HG03175 (cell line): ENCODE data around the gene TSPO.

Experiments
- ATAC-seq: cut with Tn5 transposase; IDR thresholded peaks from one replicate; pipeline ENCODE4 v1.9.1; 2021; ENCODE audit warnings: mild to moderate bottlenecking, moderate library complexity; ENCODE audit not compliant: unreplicated experiment

TSPO gene

GRCh38 chr22:43157874-43158546 lies 6.7 kb downstream of the TSPO start:
- no peak for ATAC-seq

GRCh38 chr22:43158778-43159483 lies 7.6 kb downstream of the TSPO start:
- no peak for ATAC-seq

DNA sequence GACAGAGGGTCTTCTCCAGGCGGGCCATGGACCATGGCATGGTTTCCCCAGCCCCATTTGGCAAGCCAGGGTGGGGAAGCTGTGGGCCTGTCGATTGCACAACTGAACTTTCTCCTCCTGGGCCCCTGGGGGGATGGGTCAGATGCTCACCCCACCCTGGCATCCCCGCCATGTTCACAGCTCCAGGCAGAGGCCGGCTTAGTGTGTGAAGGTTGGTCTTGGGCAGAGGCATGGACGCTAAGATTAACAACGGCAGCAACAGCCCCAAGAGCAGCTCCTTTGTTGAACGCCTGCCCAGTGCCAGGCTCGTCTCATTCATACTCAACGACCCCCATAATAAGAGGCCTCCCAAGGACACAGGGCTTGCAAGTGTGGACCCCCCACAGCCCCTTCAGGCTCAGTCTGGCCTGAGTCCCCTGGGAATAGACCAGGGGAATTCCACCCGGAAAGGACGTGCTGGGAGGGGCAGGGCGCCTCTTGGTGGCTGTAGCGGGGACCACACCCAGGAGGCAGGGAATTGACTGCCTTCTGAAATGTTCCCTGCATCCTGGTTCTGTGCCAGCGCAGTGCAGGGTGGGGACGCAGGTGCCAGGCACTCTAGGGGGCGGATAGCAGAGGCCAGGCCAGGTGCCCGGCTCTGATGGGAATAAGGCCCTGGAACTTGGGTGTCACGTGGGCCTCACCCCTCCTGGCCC lies 8.3 kb downstream of the TSPO start:
- no peak for ATAC-seq

GRCh38 chr22:43160497-43161126 lies 9.3 kb downstream of the TSPO start:
- ATAC-seq, result no peak

DNA sequence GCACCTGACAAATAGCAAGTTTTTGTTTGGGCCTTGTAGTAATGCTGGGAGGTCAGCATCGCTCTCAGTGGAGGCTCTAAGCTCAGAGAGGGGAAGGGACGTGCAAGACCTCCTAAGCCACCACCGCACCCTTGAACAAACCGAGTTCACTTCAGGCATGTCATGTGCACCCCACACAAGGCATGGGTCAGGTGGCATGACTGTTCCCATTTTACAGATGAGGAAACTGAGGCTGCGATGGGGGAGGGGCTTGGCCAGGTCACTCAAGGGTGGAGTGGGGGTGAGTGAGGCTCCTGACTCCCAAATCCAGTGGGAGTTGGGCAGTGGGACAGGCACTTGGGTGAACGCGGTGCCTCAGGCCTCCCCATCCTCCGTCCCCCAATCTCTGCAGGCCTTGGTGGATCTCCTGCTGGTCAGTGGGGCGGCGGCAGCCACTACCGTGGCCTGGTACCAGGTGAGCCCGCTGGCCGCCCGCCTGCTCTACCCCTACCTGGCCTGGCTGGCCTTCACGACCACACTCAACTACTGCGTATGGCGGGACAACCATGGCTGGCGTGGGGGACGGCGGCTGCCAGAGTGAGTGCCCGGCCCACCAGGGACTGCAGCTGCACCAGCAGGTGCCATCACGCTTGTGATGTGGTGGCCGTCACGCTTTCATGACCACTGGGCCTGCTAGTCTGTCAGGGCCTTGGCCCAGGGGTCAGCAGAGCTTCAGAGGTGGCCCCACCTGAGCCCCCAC lies 11.2 kb downstream of the TSPO start:
- no peak for ATAC-seq

- no peak for ATAC-seq
Observed at GRCh38 chr22:43163241-43163795, 12.0 kb downstream of the TSPO start.

DNA sequence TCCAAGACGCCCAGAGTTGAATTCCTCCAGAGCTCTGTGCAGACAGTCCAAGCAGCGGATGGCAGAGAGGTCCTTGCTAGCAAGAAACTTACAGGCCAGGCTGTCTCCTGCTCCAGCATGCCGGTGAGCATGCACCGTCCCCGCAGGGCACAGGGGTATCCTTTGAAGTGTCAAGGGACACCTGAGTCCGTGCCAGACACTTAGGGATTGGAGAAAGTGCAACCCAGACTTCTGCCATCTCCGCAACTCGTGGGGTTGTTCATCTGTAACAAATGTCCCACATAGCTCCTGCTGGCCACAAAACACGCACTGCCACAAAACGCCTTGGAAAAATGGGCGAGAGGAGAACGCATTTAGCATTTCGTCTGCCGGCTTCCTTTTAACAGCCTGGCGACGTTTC lies 13.3 kb downstream of the TSPO start:
- ATAC-seq, result no peak

DNA sequence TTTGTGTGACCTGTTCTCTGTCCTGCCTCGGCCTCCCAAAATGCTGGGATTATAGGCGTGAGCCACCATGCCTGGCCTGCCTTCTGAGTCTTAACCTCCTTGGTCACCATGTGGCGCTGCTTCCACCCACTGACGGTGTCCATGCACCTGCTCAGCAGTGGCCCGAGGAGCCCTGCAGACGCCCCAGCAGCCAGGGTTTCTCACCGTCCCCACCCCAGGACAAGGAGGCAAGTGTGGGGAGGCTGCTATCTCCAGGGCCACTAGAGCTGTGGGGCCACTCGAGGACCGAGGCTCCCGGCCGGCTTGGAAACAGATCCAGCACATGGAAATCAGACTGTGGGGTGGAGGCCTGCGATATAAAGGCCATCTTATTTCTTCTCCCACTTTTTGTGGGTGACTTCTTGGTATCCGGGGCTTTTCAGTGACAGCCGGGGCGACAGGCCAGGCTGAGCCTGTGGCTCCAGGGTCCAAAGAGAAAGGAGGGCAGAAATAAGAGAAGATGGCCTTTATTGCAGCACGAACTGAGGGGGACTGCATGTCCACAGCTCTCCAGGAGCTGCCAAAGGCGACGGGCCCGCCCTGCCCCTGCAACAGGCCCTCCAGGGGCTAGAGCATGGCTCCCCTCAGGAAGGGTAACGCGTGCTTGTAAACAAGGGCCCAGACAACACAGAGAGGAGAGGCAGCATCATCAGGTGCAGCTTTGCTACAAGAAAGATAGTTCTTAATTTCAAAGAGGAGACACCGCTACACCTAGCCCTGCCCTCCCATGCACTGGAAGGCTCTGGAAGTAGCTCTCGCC lies 15.0 kb downstream of the TSPO start:
- no peak for ATAC-seq

DNA sequence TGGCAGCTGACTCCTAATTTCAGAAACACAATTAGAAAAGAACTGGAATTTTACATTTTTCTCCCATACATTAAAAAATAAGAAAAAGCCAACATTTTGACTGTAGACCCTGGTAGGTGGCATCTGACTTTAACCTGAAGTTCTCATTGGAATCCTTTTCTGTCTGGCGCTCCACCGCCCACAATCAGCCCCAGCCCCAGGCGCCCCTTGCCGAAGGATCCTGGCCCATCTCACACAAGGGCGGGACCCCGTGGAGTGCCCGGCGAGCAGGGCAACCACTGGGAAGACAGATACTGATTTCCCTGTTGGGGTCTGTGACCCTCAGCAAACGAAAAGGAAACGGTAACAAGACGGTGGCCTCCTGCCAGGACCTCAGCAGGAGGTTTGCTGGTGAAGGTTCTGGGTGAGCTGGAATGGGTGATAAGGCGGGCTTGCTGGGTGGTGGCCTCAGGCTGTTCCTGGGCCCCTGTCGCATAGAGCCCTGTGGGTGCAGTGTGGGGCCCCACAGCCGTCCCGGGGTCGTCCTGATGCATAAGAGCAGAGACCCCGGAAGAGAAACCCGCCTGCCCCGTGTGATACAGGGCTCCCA lies 15.7 kb downstream of the TSPO start:
- no peak for ATAC-seq

- no peak for ATAC-seq
Observed at GRCh38 chr22:43168471-43169309, 17.3 kb downstream of the TSPO start.

DNA sequence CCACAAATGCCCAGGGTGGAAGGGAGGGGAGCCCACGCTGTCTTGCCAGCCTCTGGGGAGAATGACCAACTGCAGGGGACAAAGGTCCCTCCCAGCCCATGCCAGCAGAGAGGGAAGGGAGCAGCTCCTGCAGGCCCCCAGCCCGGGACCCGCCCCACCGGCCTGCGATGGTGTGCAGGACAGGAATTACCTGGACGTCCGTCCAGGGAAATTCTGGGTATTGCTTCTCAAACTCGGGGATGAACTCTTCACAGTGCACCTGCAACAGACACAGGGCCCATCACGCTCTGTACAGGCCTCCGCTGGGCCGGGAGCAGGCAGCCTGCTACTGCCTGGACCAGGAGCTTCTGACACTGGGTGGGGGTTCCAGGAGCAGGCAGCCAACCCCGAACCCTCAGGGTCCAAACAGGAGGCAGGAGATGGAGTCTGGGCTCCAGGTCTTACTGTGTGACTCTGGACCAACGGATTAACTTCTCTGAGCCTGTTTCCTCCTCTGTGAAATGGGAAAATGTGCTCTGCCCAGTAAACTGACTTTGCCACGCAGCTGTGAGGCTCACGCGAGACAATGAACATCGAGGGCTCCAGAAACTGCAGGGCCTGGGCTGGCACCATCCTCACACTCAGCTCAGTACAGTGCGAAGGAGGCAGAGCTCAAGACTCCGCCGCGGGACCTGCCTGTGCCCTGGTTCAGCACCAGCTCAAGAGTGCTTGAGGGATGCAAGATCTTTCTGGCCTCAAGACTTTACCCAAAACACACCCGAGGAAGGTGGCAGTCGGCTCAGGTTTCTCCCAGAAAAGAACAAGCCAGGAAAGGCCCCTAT lies 18.2 kb downstream of the TSPO start:
- ATAC-seq, result no peak

- ATAC-seq, result no peak
Observed at GRCh38 chr22:43170131-43170480, 18.7 kb downstream of the TSPO start.

- ATAC-seq, result no peak
Observed at GRCh38 chr22:43171019-43171491, 19.7 kb downstream of the TSPO start.

DNA sequence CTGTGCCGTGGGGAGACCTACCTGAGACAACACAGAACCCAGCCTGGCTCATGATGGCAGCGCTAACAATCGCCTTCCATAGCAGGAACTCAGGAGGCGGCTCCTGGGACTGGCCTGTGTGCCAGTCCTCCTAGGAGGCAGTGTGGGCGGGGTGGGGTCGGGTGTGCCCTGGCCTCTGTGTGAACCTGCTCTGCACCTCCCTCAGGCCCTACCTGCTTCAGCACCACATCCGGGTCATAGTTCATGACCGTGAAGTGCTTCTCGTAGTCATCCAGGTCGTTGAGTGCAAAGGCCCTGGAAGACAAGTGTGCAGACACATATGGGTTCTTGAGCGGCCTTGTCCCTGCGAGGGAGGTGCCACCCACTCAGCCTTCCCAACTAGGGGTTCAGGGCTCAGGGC lies 20.2 kb downstream of the TSPO start:
- ATAC-seq, result no peak

DNA sequence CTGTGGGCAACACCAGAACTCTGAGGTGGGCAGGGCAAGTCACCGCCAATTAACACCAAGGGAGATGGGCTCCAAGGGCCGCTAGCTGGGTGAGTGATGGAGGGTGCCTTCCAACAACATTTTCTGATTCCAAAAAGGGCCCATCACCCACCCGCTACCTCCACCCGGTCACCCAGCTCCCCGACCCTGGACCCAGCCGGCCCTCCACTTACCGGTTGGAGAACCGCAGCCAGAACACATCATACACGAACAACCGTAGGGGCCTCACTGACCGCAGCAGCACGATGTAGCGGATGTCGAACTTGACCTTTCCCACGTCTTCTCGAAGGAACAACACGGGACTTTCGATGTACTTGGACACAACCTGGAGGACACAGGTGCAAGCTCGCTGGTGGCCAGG lies 20.8 kb downstream of the TSPO start:
- ATAC-seq, result no peak

DNA sequence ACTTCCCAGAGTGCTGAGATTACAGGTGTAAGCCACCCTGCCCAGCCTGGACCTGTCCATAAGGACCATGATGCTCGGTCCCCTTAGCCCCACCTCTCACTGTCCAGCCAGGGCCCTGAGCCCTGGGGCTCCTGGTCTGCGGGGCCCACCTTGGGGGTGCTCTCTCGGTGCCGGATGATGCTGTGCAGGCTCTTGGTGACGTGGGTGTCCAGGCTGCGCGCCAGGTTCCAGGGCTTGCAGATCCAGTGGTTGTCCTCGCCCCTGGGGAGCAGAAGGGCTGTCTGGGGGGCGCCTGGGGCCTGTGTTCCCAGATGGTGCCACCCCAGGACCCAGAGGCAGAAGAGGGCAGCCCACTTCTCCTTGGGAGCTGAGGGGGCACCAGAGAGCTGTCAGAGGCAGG lies 22.2 kb downstream of the TSPO start:
- no peak for ATAC-seq

- no peak for ATAC-seq
Observed at GRCh38 chr22:43173976-43174720, 22.8 kb downstream of the TSPO start.
